ENCODE measurements around the gene ODAD3. TPM values are rescaled to one million over a fixed set of nuclear protein-coding genes. Genes with fewer than 3 reads are reported as not detected.

The ODAD3 gene
- total RNA-seq, 1 donor: 0.43 TPM

Small RNAs within 50 kb of the gene (small RNA-seq; reads per million reads assigned to genes)
- not detected for gene RF00019

Other genes starting within 250 kb of the ODAD3 start
- gene KANK2, start 237.6 kb downstream of the ODAD3 start, total RNA-seq: 253 and 312 TPM in 2 replicates
- not detected in 2 replicates for gene ANGPTL8, start 195.5 kb downstream of the ODAD3 start, total RNA-seq
- 21.2 and 28.7 TPM in 2 replicates for gene DOCK6, start 172.6 kb downstream of the ODAD3 start, total RNA-seq
- not detected in 2 replicates for gene TSPAN16, start 139.0 kb downstream of the ODAD3 start, total RNA-seq
- 8.7 and 9.1 TPM in 2 replicates for gene RAB3D, start 95.5 kb downstream of the ODAD3 start, total RNA-seq
- 96.7 and 121 TPM in 2 replicates for gene TMEM205, start 88.9 kb downstream of the ODAD3 start, total RNA-seq
- 6.0 and 6.4 TPM in 2 replicates for gene CCDC159, start 88.6 kb downstream of the ODAD3 start, total RNA-seq
- 16.8 and 20.6 TPM in 2 replicates for gene PLPPR2, start 79.7 kb downstream of the ODAD3 start, total RNA-seq
- gene SWSAP1, start 60.5 kb downstream of the ODAD3 start, total RNA-seq: 0.86 and 1.3 TPM in 2 replicates
- 5.6 and 6.8 TPM in 2 replicates for gene EPOR, start 50.8 kb downstream of the ODAD3 start, total RNA-seq
- gene RGL3, start 15.8 kb downstream of the ODAD3 start, total RNA-seq: 0.32 and 1.3 TPM in 2 replicates
- 85.5 and 93.1 TPM in 2 replicates for gene PRKCSH, start 514 bp upstream of the ODAD3 start, total RNA-seq
- gene ELAVL3, start 45.9 kb upstream of the ODAD3 start, total RNA-seq: not detected in 2 replicates
- 3.9 and 4.7 TPM in 2 replicates for gene ZNF653, start 70.7 kb upstream of the ODAD3 start, total RNA-seq
- gene ECSIT, start 94.0 kb upstream of the ODAD3 start, total RNA-seq: 22.9 and 27.4 TPM in 2 replicates
- gene CNN1, start 103.7 kb upstream of the ODAD3 start, total RNA-seq: 61.3 and 148 TPM in 2 replicates
- 31.1 and 36.7 TPM in 2 replicates for gene ELOF1, start 124.1 kb upstream of the ODAD3 start, total RNA-seq
- 0.43 and 2.3 TPM in 2 replicates for gene ACP5, start 142.5 kb upstream of the ODAD3 start, total RNA-seq
- gene ZNF627, start 162.4 kb upstream of the ODAD3 start, total RNA-seq: 16.8 and 19.0 TPM in 2 replicates

Measured in fibroblast of villous mesenchyme (primary cell).